SK-N-SH (cell line): Measurements from ENCODE around the gene ACSL6. TPM values are rescaled to one million over a fixed set of nuclear protein-coding genes. Genes with fewer than 3 reads are reported as not detected.

Source experiments
- CTCF ChIA-PET: fragments of 300-600, 350-600 bp; formaldehyde crosslinking; extraction: SDS; loops from one replicate; lab custom pipeline; 2021; lab: Yijun Ruan, JAX
- POLR2A ChIA-PET: fragments of 350-600 bp; sonication (Branson Sonifier 250); formaldehyde crosslinking; extraction: SDS; loops from one replicate; lab custom pipeline; 2020; ENCODE audit warnings: antibody characterized with exemption, inconsistent platforms; lab: Yijun Ruan, JAX
- DNase-seq: peaks from one replicate; pipeline ENCODE4 v3.0.0; 2012
- H2AFZ ChIP-seq: fragments of 200-600 bp; sonication (generic); 2 replicates; pipeline ENCODE4 v1.8.1; 2016; ENCODE audit warnings: antibody characterized with exemption, mild to moderate bottlenecking, low read depth
- H3F3A ChIP-seq: fragments of 200-600 bp; sonication (generic); replicated peaks from 2 replicates; pipeline ENCODE3; 2016; ENCODE audit warnings: antibody characterized with exemption, mild to moderate bottlenecking; ENCODE audit not compliant: insufficient read depth
- H3K27ac ChIP-seq, 2 experiments: fragments of 200-500 bp in 1 of 2; fragments of 200-600 bp in 1 of 2; sonication (Bioruptor generic) in 1 of 2; sonication (generic), shearing (Covaris generic) in 1 of 2; 2 replicates each; pipeline versions ENCODE4 v1.5.1 to v1.6.1; 2014 to 2016; ENCODE audit warnings: low read depth in 2 of 2, inconsistent platforms in 1 of 2, low read length in 1 of 2, mild to moderate bottlenecking in 1 of 2, mixed read lengths in 1 of 2
- H3K27me3 ChIP-seq: fragments of 200-600 bp; sonication (generic), shearing (Covaris generic); 2 replicates; pipeline ENCODE4 v1.6.1; 2016; ENCODE audit warnings: mixed run types; ENCODE audit not compliant: insufficient read depth
- H3K36me3 ChIP-seq, 2 experiments: fragments of 200-500 bp in 1 of 2; fragments of 200-600 bp in 1 of 2; sonication (Bioruptor generic) in 1 of 2; sonication (generic) in 1 of 2; replicated peaks in 1 of 2; 2 replicates each; pipeline versions ENCODE3 to v1.5.1; 2014 to 2016; ENCODE audit warnings: low read length in 1 of 2, mild to moderate bottlenecking in 1 of 2; ENCODE audit not compliant: insufficient read depth in 2 of 2, control insufficient read depth in 1 of 2
- H3K4me1 ChIP-seq, 2 experiments: fragments of 200-500 bp in 1 of 2; fragments of 200-600 bp in 1 of 2; sonication (Bioruptor generic) in 1 of 2; sonication (generic), shearing (Covaris generic) in 1 of 2; 2 replicates each; pipeline versions ENCODE4 v1.5.1 to v1.6.1; 2014 to 2016; ENCODE audit warnings: low read depth in 1 of 2, low read length in 1 of 2, mixed run types in 1 of 2; ENCODE audit not compliant: insufficient read depth in 2 of 2, control insufficient read depth in 1 of 2
- H3K4me2 ChIP-seq: fragments of 200-600 bp; sonication (generic), shearing (Covaris generic); 2 replicates; pipeline ENCODE4 v1.6.1; 2017; ENCODE audit warnings: mixed run types
- H3K4me3 ChIP-seq, 2 experiments: fragments of 200-500 bp in 1 of 2; fragments of 200-600 bp in 1 of 2; sonication (Bioruptor generic) in 1 of 2; sonication (generic), shearing (Covaris generic) in 1 of 2; 2 replicates each; pipeline versions ENCODE4 v1.5.1 to v1.8.1; 2014 to 2016; ENCODE audit warnings: low read depth in 2 of 2, inconsistent platforms in 1 of 2, low read length in 1 of 2, mild to moderate bottlenecking in 1 of 2, mixed read lengths in 1 of 2, moderate library complexity in 1 of 2
- H3K79me2 ChIP-seq: fragments of 200-600 bp; sonication (generic); 2 replicates; pipeline ENCODE4 v1.8.1; 2017; ENCODE audit warnings: mild to moderate bottlenecking; ENCODE audit not compliant: insufficient read depth
- H3K9ac ChIP-seq: fragments of 200-600 bp; sonication (generic); 2 replicates; pipeline ENCODE4 v1.6.1; 2017; ENCODE audit warnings: mixed run types
- H3K9me2 ChIP-seq: fragments of 200-600 bp; sonication (generic); 2 replicates; pipeline ENCODE4 v1.6.1; 2017; ENCODE audit warnings: mixed run types
- H3K9me3 ChIP-seq: fragments of 200-600 bp; sonication (generic); 2 replicates; pipeline ENCODE4 v1.6.1; 2017; ENCODE audit warnings: mixed run types, mild to moderate bottlenecking, moderate library complexity
- H4K20me1 ChIP-seq: fragments of 200-600 bp; sonication (generic); 2 replicates; pipeline ENCODE4 v1.6.1; 2017; ENCODE audit warnings: mild to moderate bottlenecking, mixed run types; ENCODE audit not compliant: insufficient read depth
- CHD2 ChIP-seq: fragments of 150-350 bp; IDR thresholded peaks from 2 replicates; pipeline ENCODE4 v1.6.1; 2018; ENCODE audit warnings: low read length; ENCODE audit not compliant: partially characterized antibody
- CTCF ChIP-seq: fragments of 200-600 bp; sonication (generic); IDR thresholded peaks from 2 replicates; pipeline ENCODE4 v1.6.1; 2017; ENCODE audit warnings: antibody characterized with exemption, mild to moderate bottlenecking, moderate library complexity
- EZH2phosphoT487 ChIP-seq: fragments of 200-600 bp; sonication (generic); IDR thresholded peaks from 2 replicates; pipeline ENCODE4 v1.6.1; 2017; ENCODE audit warnings: low read depth, mixed run types, mild to moderate bottlenecking, antibody characterized with exemption, moderate library complexity, borderline replicate concordance
- FOXJ3 ChIP-seq: sonication (generic); formaldehyde crosslinking; IDR thresholded peaks from 2 replicates; pipeline ENCODE4 v1.5.1; 2020; ENCODE audit warnings: mild to moderate bottlenecking, missing genetic modification reagents
- FOXM1 ChIP-seq: IDR thresholded peaks from 2 replicates; pipeline ENCODE4 v1.4.0; 2012; ENCODE audit warnings: low read depth, mild to moderate bottlenecking
- GABPA ChIP-seq: IDR thresholded peaks from 2 replicates; pipeline ENCODE4 v1.4.0; 2012; ENCODE audit warnings: low read depth, mild to moderate bottlenecking
- IRF3 ChIP-seq: fragments of 150-350 bp; IDR thresholded peaks from 2 replicates; pipeline ENCODE4 v1.6.1; 2016; ENCODE audit warnings: mild to moderate bottlenecking, low read depth, low read length
- JUND ChIP-seq: IDR thresholded peaks from 2 replicates; pipeline ENCODE4 v1.4.0; 2012
- MEF2A ChIP-seq: IDR thresholded peaks from 2 replicates; pipeline ENCODE4 v1.4.0; 2012; ENCODE audit warnings: low read depth, borderline replicate concordance
- NRF1 ChIP-seq: IDR thresholded peaks from 2 replicates; pipeline ENCODE4 v1.6.1; 2012; ENCODE audit warnings: low read depth, mild to moderate bottlenecking, low read length
- POLR2AphosphoS5 ChIP-seq: IDR thresholded peaks from 2 replicates; pipeline ENCODE4 v1.6.1; 2012; ENCODE audit warnings: low read depth, low read length
- RAD21 ChIP-seq: IDR thresholded peaks from 2 replicates; pipeline ENCODE4 v1.6.1; 2012; ENCODE audit warnings: mild to moderate bottlenecking, low read length
- REST ChIP-seq: IDR thresholded peaks from 2 replicates; pipeline ENCODE4 v1.6.1; 2012; ENCODE audit warnings: mild to moderate bottlenecking, low read depth, low read length, moderate library complexity
- SMC3 ChIP-seq: IDR thresholded peaks from 2 replicates; pipeline ENCODE4 v1.6.1; 2012; ENCODE audit warnings: low read depth, low read length, improper control_type of control experiment
- TCF12 ChIP-seq: IDR thresholded peaks from 2 replicates; pipeline ENCODE4 v1.4.0; 2012
- USF1 ChIP-seq: IDR thresholded peaks from 2 replicates; pipeline ENCODE4 v1.4.0; 2012; ENCODE audit warnings: low read depth, borderline replicate concordance
- YY1 ChIP-seq: IDR thresholded peaks from 2 replicates; pipeline ENCODE4 v1.4.0; 2012; ENCODE audit warnings: low read depth, mild to moderate bottlenecking
- WGBS: methylation state at CpG from one replicate; pipeline ENCODE4 v1.1.6; 2017; ENCODE audit warnings: low lambda C conversion rate; 5-methylcytosine and 5-hydroxymethylcytosine counted together
- polyA plus RNA-seq, 3 experiments: library from polyadenylated mRNA; depleted of rRNA; stranded (reverse); fragments of >200 nt; gene quantifications; 2 replicates each; pipeline ENCODE4 v1.2.3, GENCODE V29; 2012

The ACSL6 gene
- polyA plus RNA-seq, 1 of the 3 experiments (the other 2 are of a cell fraction): 0.46 TPM

GRCh38 chr5:132006331-132007120 is 4.9 kb downstream of the ACSL6 start:
- no peaks in the 10 kb centered on the region for H3K79me2 ChIP-seq
- TF ChIP-seq FOXJ3 (CRISPR knock-in tag) (no peak), CTCF (no peak), SMC3 (no peak), CHD2 (no peak), MEF2A (no peak), GABPA (no peak), RAD21 (no peak), YY1 (no peak), IRF3 (no peak)
- DNase-seq: no peak
- H3K4me1 ChIP-seq: peaks cover 0 to 5% of the 10 kb centered on the region in 2 experiments; a peak in 1 of 4 replicates
- no peaks in the 10 kb centered on the region for H3K9me3 ChIP-seq
- no peak overlapping the region for H3K9ac ChIP-seq
- H3F3A ChIP-seq: no peaks in the 10 kb centered on the region
- H2AFZ ChIP-seq: no peak overlapping the region
- H3K36me3 ChIP-seq: no peaks in the 10 kb centered on the region
- WGBS: 53% methylated on average over 5 of the region's 6 CpGs
- H3K4me2 ChIP-seq: no peak overlapping the region
- POLR2A ChIA-PET: no interaction called here
- H3K27me3 ChIP-seq: no peaks in the 10 kb centered on the region
- no peak overlapping the region for H3K4me3 ChIP-seq
- H4K20me1 ChIP-seq: no peaks in the 10 kb centered on the region
- no peak overlapping the region for H3K27ac ChIP-seq
- no peaks in the 10 kb centered on the region for H3K9me2 ChIP-seq
- CTCF ChIA-PET: interaction anchor here (0.8 to 7.4 kb wide), 13 partner anchors 25 to 570 kb away, joined by 3 to 152 read pairs (median 5); no protein-coding TSS in a partner anchor

GRCh38 chr5:132005591-132005990 is 5.9 kb downstream of the ACSL6 start:
- no peak for DNase-seq
- POLR2A ChIA-PET: no interaction called here
- no peak overlapping the region for H3K27ac ChIP-seq
- H4K20me1 ChIP-seq: no peaks in the 10 kb centered on the region
- H3K4me1 ChIP-seq: peaks cover 0 to 2% of the 10 kb centered on the region in 2 experiments; a peak in 1 of 4 replicates
- H3K27me3 ChIP-seq: no peaks in the 10 kb centered on the region
- no peak overlapping the region for H3K4me2 ChIP-seq
- H3K9me3 ChIP-seq: no peaks in the 10 kb centered on the region
- no peak overlapping the region for H3K9ac ChIP-seq
- no peaks in the 10 kb centered on the region for H3K9me2 ChIP-seq
- no peaks in the 10 kb centered on the region for H3K36me3 ChIP-seq
- no peak overlapping the region for H2AFZ ChIP-seq
- H3K79me2 ChIP-seq: no peaks in the 10 kb centered on the region
- 57% methylated on average over 3 of the region's 3 CpGs for WGBS
- CTCF ChIA-PET: interaction anchor here (0.8 to 7.4 kb wide), 5 partner anchors 24 to 417 kb away, joined by 3 to 152 read pairs (median 4); no protein-coding TSS in a partner anchor
- H3K4me3 ChIP-seq: no peak overlapping the region
- no peaks in the 10 kb centered on the region for H3F3A ChIP-seq
- no peak for TF ChIP-seq NRF1
- no peak for TF ChIP-seq JUND
- TF ChIP-seq CTCF: no peak
- no peak for TF ChIP-seq FOXM1
- no peak for TF ChIP-seq POLR2AphosphoS5
- TF ChIP-seq TCF12: no peak
- no peak for TF ChIP-seq REST
- no peak for TF ChIP-seq EZH2phosphoT487
- TF ChIP-seq USF1: no peak
- TF ChIP-seq CHD2: no peak
